Panc1 (cell line): Measurements from ENCODE around the gene AKAP6. TPM values are rescaled to one million over a fixed set of nuclear protein-coding genes. Genes with fewer than 3 reads are reported as not detected.

Experiments used
- ATAC-seq: fragments of 200-7000 bp; cut with Tn5 transposase; 2 replicates; pipeline ENCODE4 v1.9.1; 2020; ENCODE audit warnings: mild to moderate bottlenecking, moderate library complexity
- BruUV-seq: library from RNA; stranded (reverse); fragments of 400-500 nt; replicated peaks from 2 replicates; lab custom pipeline; 2021; lab: Mats Ljungman, UMichigan
- CTCF ChIA-PET: fragments of 300-600 bp; sonication (Branson Sonifier 250); formaldehyde crosslinking; loops from one replicate; lab custom pipeline; 2022; ENCODE audit warnings: antibody characterized with exemption; lab: Charles Lee
- POLR2A ChIA-PET: fragments of 300-600 bp; sonication (Branson Sonifier 250); formaldehyde crosslinking; loops from one replicate; lab custom pipeline; 2022; ENCODE audit warnings: antibody characterized with exemption; lab: Charles Lee
- DNase-seq: peaks from one replicate; pipeline ENCODE4 v3.0.0-alpha.2; 2010; ENCODE audit warnings: low read depth, low spot score
- H3K27ac ChIP-seq: 2 replicates; pipeline ENCODE4 v1.5.1; 2011; ENCODE audit warnings: mild to moderate bottlenecking, low read length, inconsistent platforms
- H3K27me3 ChIP-seq: fragments of 200-500 bp; sonication (Bioruptor generic); 2 replicates; pipeline ENCODE4 v1.6.0; 2014; ENCODE audit warnings: low read length, inconsistent platforms; ENCODE audit not compliant: control insufficient read depth, insufficient read depth
- H3K36me3 ChIP-seq: fragments of 200-500 bp; sonication (Bioruptor generic); 2 replicates; pipeline ENCODE4 v1.5.1; 2014; ENCODE audit warnings: inconsistent platforms, mild to moderate bottlenecking, low read length, moderate library complexity; ENCODE audit not compliant: control insufficient read depth, insufficient read depth
- H3K4me1 ChIP-seq: 2 replicates; pipeline ENCODE4 v1.5.1; 2011; ENCODE audit warnings: inconsistent platforms, mild to moderate bottlenecking, low read length, moderate library complexity; ENCODE audit not compliant: control insufficient read depth, insufficient read depth
- H3K4me3 ChIP-seq, 2 experiments: 2 replicates each; pipeline ENCODE4 v1.5.1; 2011 to 2012; ENCODE audit warnings: low read depth in 2 of 2, low read length in 2 of 2, mild to moderate bottlenecking in 2 of 2, inconsistent platforms in 1 of 2, moderate library complexity in 1 of 2
- H3K9me3 ChIP-seq: fragments of 200-500 bp; sonication (Bioruptor generic); 2 replicates; pipeline ENCODE4 v1.5.1; 2014; ENCODE audit warnings: low read depth, mild to moderate bottlenecking, inconsistent platforms, low read length, moderate library complexity; ENCODE audit not compliant: control insufficient read depth, insufficient read depth
- CTCF ChIP-seq: fragments of 450-650 bp; IDR thresholded peaks from 2 replicates; pipeline ENCODE4 v1.5.1; 2017; ENCODE audit warnings: mild to moderate bottlenecking
- POLR2AphosphoS5 ChIP-seq: IDR thresholded peaks from 2 replicates; pipeline ENCODE4 v1.6.1; 2012; ENCODE audit warnings: mild to moderate bottlenecking, low read depth, low read length, moderate library complexity
- REST ChIP-seq, 2 experiments: IDR thresholded peaks; 2 replicates each; pipeline ENCODE4 v1.6.1; 2011 to 2012; ENCODE audit warnings: low read depth in 2 of 2, control low read depth in 1 of 2, low read length in 1 of 2, mild to moderate bottlenecking in 1 of 2, moderate library complexity in 1 of 2; ENCODE audit not compliant: insufficient read depth in 1 of 2
- SIN3A ChIP-seq: IDR thresholded peaks from 2 replicates; pipeline ENCODE4 v1.6.1; 2012; ENCODE audit warnings: low read depth, mild to moderate bottlenecking, low read length, moderate library complexity, borderline replicate concordance; ENCODE audit not compliant: insufficient read depth
- TCF7L2 ChIP-seq: IDR thresholded peaks from 2 replicates; pipeline ENCODE4 v1.6.1; 2011; ENCODE audit warnings: mild to moderate bottlenecking, low read depth, low read length, inconsistent platforms
- in situ Hi-C: cut with HindIII; loops from 2 replicates; pipeline ENCODE4 v1.10.0; 2016; ENCODE audit warnings: low sequenced_read_pairs, low pct_unique_long_range_greater_than_20kb
- intact Hi-C: fragments of 100-400 bp; cut with micrococcal nuclease; formaldehyde crosslinking; loops from one replicate; pipeline ENCODE4 v1.10.0; 2022; ENCODE audit not compliant: unreplicated experiment
- total RNA-seq: library from RNA; stranded (reverse); gene quantifications from one replicate; pipeline ENCODE4 v1.2.1, GENCODE V29; 2021; ENCODE audit not compliant: unreplicated experiment

AKAP6 gene
- total RNA-seq, 1 experiment from 2014 or later: 0.82 TPM

- no peak overlapping the region for H3K4me3 ChIP-seq
- no peak for DNase-seq
- TF ChIP-seq POLR2AphosphoS5 (no peak), CTCF (no peak), TCF7L2 (no peak)
- intact Hi-C loops: no loop called here
- in situ Hi-C loops: no loop called here
- no peak overlapping the region for H3K27ac ChIP-seq
- POLR2A ChIA-PET: no interaction called here
- H3K36me3 ChIP-seq: no peaks in the 10 kb centered on the region
- no peak for ATAC-seq
- CTCF ChIA-PET: no interaction called here
- BruUV-seq: no TSS peak
- no peaks in the 10 kb centered on the region for H3K4me1 ChIP-seq
- H3K27me3 ChIP-seq: no peaks in the 10 kb centered on the region
- H3K9me3 ChIP-seq: no peaks in the 10 kb centered on the region
These were observed 32.7 kb upstream of the AKAP6 start for GRCh38 chr14:32296366-32296765.

GRCh38 chr14:32298346-32298745, 30.8 kb upstream of the AKAP6 start:
- ATAC-seq: no peak
- CTCF ChIA-PET: no interaction called here
- Histone ChIP-seq H3K4me1 (no peaks in the 10 kb centered on the region), H3K9me3 (no peaks in the 10 kb centered on the region), H3K27ac (no peak overlapping the region), H3K27me3 (no peaks in the 10 kb centered on the region), H3K4me3 (no peak overlapping the region), H3K36me3 (no peaks in the 10 kb centered on the region)
- no peak for DNase-seq
- no TSS peak for BruUV-seq
- POLR2A ChIA-PET: no interaction called here
- in situ Hi-C loops (no loop called here), intact Hi-C loops (no loop called here)
- no peak for TF ChIP-seq TCF7L2
- TF ChIP-seq REST (IDR thresholded peaks at IDR 0.05; ENCODE audit: insufficient read depth in 1 of 2, low read depth in 2 of 2, low read length in 1 of 2): no peak
- no peak for TF ChIP-seq CTCF
- no peak for TF ChIP-seq POLR2AphosphoS5
- TF ChIP-seq SIN3A: no peak

- H3K4me3 ChIP-seq: no peak overlapping the region
- ChIA-PET POLR2A (no interaction called here), CTCF (no interaction called here)
- no peaks in the 10 kb centered on the region for H3K27me3 ChIP-seq
- no peak for TF ChIP-seq SIN3A
- no peak for TF ChIP-seq TCF7L2
- no peak for TF ChIP-seq REST (IDR thresholded peaks at IDR 0.05; ENCODE audit: insufficient read depth in 1 of 2, low read depth in 2 of 2, low read length in 1 of 2)
- no peak for TF ChIP-seq CTCF
- no peak for TF ChIP-seq POLR2AphosphoS5
- in situ Hi-C loops (no loop called here), intact Hi-C loops (no loop called here)
- no peak overlapping the region for H3K27ac ChIP-seq
- no peak for ATAC-seq
- H3K36me3 ChIP-seq: no peaks in the 10 kb centered on the region
- no peaks in the 10 kb centered on the region for H3K4me1 ChIP-seq
- H3K9me3 ChIP-seq: no peaks in the 10 kb centered on the region
- DNase-seq: no peak
- BruUV-seq: no TSS peak
These were observed 29.0 kb upstream of the AKAP6 start for GRCh38 chr14:32300136-32300535.
